ENCODE results near the gene PRKAB1. TPM values are rescaled to one million over a fixed set of nuclear protein-coding genes. Genes with fewer than 3 reads are reported as not detected.

The PRKAB1 gene
- total and polyA plus RNA-seq, 9 of the 15 experiments (the other 6 are each of a cell fraction or from before 2014, with no cell fraction given) = 32.6 to 94.2 (median 63.8) TPM

- peak; percentile 99 for TF ChIP-seq ZNF175 (CRISPR knock-in tag; IDR thresholded peaks at IDR 0.05; ENCODE audit: low read depth)
- peak; percentile 100 for TF ChIP-seq KLF16 (IDR thresholded peaks at IDR 0.05)
- TF ChIP-seq ZBTB12 (CRISPR knock-in tag; IDR thresholded peaks at IDR 0.05) = 0 out of 2 replicates have a peak, but pooled peaks have one; percentile 43
- TF ChIP-seq ZNF311 (CRISPR knock-in tag; IDR thresholded peaks at IDR 0.05) = peak; percentile 96
- TF ChIP-seq TFAP4 (CRISPR knock-in tag; IDR thresholded peaks at IDR 0.05; ENCODE audit: borderline replicate concordance) = peak; percentile 70; the same call in 1 of the 2 replicates
- peak; percentile 17 for TF ChIP-seq HMGN3 (IDR thresholded peaks at IDR 0.05; ENCODE audit: borderline replicate concordance, extremely low read depth, insufficient read length, low read depth, low read length)
- TF ChIP-seq HNRNPH1 (optimal IDR thresholded peaks at IDR 0.05; ENCODE audit: low read depth, low read length) = no peak
- peak; percentile 100 for TF ChIP-seq ZNF589 (CRISPR knock-in tag; IDR thresholded peaks at IDR 0.05; ENCODE audit: low read depth)
- TF ChIP-seq ZNF431 (CRISPR knock-in tag; IDR thresholded peaks at IDR 0.05) = peak; percentile 33; the same call in 1 of the 2 replicates
- peak; percentile 98 for TF ChIP-seq ELF4 (CRISPR knock-in tag; IDR thresholded peaks at IDR 0.05)
- TF ChIP-seq FOXK2 (conservative IDR thresholded peaks at IDR 0.05 in 1 of 2, IDR thresholded peaks at IDR 0.05 in 1 of 2; ENCODE audit: low read depth in 2 of 2) = peak; percentile 81 to 94
- peak; percentile 46; the same call in 1 of the 2 replicates for TF ChIP-seq RB1 (IDR thresholded peaks at IDR 0.05; ENCODE audit: low read depth)
- peak; percentile 98 for TF ChIP-seq HES1 (IDR thresholded peaks at IDR 0.05; ENCODE audit: low read depth)
- TF ChIP-seq HSF4 (CRISPR knock-in tag; IDR thresholded peaks at IDR 0.05; ENCODE audit: borderline replicate concordance) = no peak
- TF ChIP-seq SFPQ (IDR thresholded peaks at IDR 0.05; ENCODE audit: low read depth, low read length) = no peak
- no peak for TF ChIP-seq ZNF518B (CRISPR knock-in tag; IDR thresholded peaks at IDR 0.05)
- TF ChIP-seq EP400 (IDR thresholded peaks at IDR 0.05) = peak; percentile 70
Measured at GRCh38 chr12:119665164-119665929, 2.6 kb upstream of the PRKAB1 start (continued).

Measured in K562 (cell line).